Activated T-cell treated with anti-CD3 and anti-CD28 coated beads, Interleukin-2, amount 50 U/mL, for 4 hours (primary cell): Measurements from ENCODE around the gene SALL3. TPM values are rescaled to one million over a fixed set of nuclear protein-coding genes. Genes with fewer than 3 reads are reported as not detected.

Experiments
- ATAC-seq, 2 donors: fragments of 200-7000 bp; cut with Tn5 transposase; one replicate each; pipeline ENCODE4 v1.10.0; 2021
- DNase-seq: peaks from one replicate; pipeline ENCODE4 v3.0.0-alpha.2; 2020
- H3K27me3 Mint-ChIP-seq: one replicate; pipeline ENCODE4 v1.8.0; 2021; ENCODE audit warnings: low read depth, mixed read lengths
- H3K36me3 Mint-ChIP-seq: one replicate; pipeline ENCODE4 v1.8.0; 2022; ENCODE audit warnings: mixed read lengths; ENCODE audit not compliant: insufficient read depth
- H3K4me1 Mint-ChIP-seq: one replicate; pipeline ENCODE4 v1.8.0; 2021; ENCODE audit warnings: low read depth, mixed read lengths
- H3K4me3 Mint-ChIP-seq: one replicate; pipeline ENCODE4 v1.8.0; 2021; ENCODE audit warnings: mild to moderate bottlenecking, moderate library complexity, mixed read lengths
- H3K9me3 Mint-ChIP-seq: one replicate; pipeline ENCODE4 v1.8.0; 2021; ENCODE audit warnings: mixed read lengths
- total RNA-seq, 3 donors: library from RNA; stranded (reverse); gene quantifications; one replicate each; pipeline ENCODE4 v1.2.1, GENCODE V29; 2021

The SALL3 gene
- total RNA-seq, 3 donors from 2014 or later = not detected

DNA sequence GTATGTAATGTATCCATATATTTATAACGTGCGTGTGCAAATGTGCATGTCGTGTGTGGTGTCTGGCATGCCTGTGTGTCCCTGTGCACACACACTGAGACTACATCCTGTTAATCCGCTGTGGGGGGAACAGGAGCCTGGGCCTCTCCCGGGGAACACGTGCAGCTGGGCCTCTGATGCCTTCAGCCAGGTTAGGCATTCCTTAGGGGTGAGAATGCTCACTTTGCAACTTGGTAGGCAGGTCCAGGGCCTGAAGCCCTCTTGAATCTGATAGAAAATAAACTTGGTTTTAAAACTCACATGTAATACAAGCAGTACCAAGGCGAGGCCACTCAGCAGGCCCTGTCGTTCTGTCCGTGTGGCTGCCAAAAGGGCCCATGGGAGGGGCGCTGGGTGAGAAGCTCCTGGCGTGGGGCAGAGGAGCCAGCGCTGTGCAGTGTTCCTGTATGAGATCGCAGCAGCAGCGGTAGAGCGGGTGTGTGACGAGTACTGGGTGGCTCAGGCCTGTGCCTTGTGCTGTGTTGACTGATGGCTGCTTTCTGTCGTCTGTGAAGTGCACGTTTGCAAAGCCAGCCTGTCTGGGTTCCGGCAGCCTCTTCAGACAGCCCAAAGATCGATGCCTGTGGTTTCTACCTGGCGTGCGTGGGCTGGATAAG is 16.2 kb downstream of the SALL3 start:
- no peaks in the 10 kb centered on the region for H3K4me1 Mint-ChIP-seq
- DNase-seq = no peak
- no peaks in the 10 kb centered on the region for H3K36me3 Mint-ChIP-seq
- ATAC-seq = no peak
- no peaks in the 10 kb centered on the region for H3K9me3 Mint-ChIP-seq
- peaks cover 10% of the 10 kb centered on the region for H3K27me3 Mint-ChIP-seq
- no peak overlapping the region for H3K4me3 Mint-ChIP-seq

GRCh38 chr18:78996741-78997490 is 17.3 kb downstream of the SALL3 start:
- no peaks in the 10 kb centered on the region for H3K36me3 Mint-ChIP-seq
- DNase-seq (no peak), ATAC-seq (no peak)
- H3K27me3 Mint-ChIP-seq = peaks cover 10% of the 10 kb centered on the region
- no peaks in the 10 kb centered on the region for H3K9me3 Mint-ChIP-seq
- no peak overlapping the region for H3K4me3 Mint-ChIP-seq
- no peaks in the 10 kb centered on the region for H3K4me1 Mint-ChIP-seq

GRCh38 chr18:78998371-78999071 is 18.9 kb downstream of the SALL3 start:
- Mint-ChIP-seq H3K27me3 (peaks cover 10% of the 10 kb centered on the region), H3K4me3 (no peak overlapping the region), H3K36me3 (no peaks in the 10 kb centered on the region), H3K9me3 (no peaks in the 10 kb centered on the region), H3K4me1 (no peaks in the 10 kb centered on the region)
- ATAC-seq (no peak), DNase-seq (no peak)

- Mint-ChIP-seq H3K36me3 (no peaks in the 10 kb centered on the region), H3K9me3 (no peaks in the 10 kb centered on the region), H3K4me1 (no peaks in the 10 kb centered on the region), H3K27me3 (peaks cover 13% of the 10 kb centered on the region), H3K4me3 (no peak overlapping the region)
- DNase-seq (no peak), ATAC-seq (no peak)
Observed at GRCh38 chr18:78999939-79000338, 20.3 kb downstream of the SALL3 start.

DNA sequence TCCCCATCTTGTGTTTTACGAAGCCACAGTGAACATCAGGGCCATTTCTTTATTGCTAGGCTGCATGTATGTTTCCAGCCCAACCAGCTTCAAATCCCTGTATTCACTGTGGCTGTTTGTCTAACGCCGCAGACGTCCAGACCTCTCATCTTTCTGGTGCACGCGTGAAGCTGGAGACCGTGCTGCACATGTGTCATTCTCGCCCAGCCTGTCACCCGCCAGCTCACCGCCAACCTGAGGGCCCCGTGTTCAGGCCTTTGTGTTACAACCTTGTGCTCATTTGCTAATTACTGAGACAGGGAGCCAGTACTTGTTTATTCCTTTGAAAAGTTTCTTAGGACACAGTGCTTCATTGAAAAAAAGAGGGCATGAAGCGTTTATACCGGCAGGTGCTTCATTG is 21.4 kb downstream of the SALL3 start:
- Mint-ChIP-seq H3K4me3 (no peak overlapping the region), H3K27me3 (peaks cover 13% of the 10 kb centered on the region), H3K36me3 (no peaks in the 10 kb centered on the region), H3K9me3 (no peaks in the 10 kb centered on the region), H3K4me1 (no peaks in the 10 kb centered on the region)
- ATAC-seq = no peak
- DNase-seq = no peak

DNA sequence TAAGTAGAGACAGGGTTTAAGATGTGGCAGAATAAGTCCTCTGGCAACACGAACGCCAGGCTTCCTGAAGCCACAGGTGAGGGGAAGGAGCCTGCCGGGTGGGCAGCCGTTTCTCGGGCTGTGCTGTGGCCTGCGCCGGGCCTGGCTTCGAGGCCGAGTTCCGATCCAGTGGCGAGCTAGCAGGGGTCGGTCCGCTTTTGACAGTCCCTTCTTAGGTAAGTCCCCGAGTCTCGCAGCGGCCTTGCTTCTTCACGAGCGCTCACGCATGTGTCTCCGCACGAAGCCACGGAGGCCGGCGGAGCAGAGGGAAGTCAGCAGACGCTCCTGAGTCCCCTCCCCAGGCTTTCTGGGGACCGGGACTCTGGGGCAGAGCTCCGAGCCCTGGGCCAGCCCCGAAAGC is 26.0 kb downstream of the SALL3 start:
- Mint-ChIP-seq H3K9me3 (no peaks in the 10 kb centered on the region), H3K36me3 (no peaks in the 10 kb centered on the region), H3K4me1 (no peaks in the 10 kb centered on the region), H3K4me3 (no peak overlapping the region), H3K27me3 (peaks cover 8% of the 10 kb centered on the region)
- DNase-seq = no peak
- ATAC-seq = no peak

- H3K4me3 Mint-ChIP-seq = no peak overlapping the region
- no peaks in the 10 kb centered on the region for H3K4me1 Mint-ChIP-seq
Observed at GRCh38 chr18:79006106-79006795, 26.6 kb downstream of the SALL3 start.

GRCh38 chr18:79007440-79007839 is 27.8 kb downstream of the SALL3 start:
- Mint-ChIP-seq H3K4me1 (no peaks in the 10 kb centered on the region), H3K36me3 (no peaks in the 10 kb centered on the region), H3K4me3 (no peak overlapping the region), H3K27me3 (peaks cover 14% of the 10 kb centered on the region), H3K9me3 (no peaks in the 10 kb centered on the region)
- DNase-seq (no peak), ATAC-seq (no peak)

More at GRCh38 chr18:79006106-79006795, 26.6 kb downstream of the SALL3 start:
- Mint-ChIP-seq H3K36me3 (no peaks in the 10 kb centered on the region), H3K27me3 (peaks cover 13% of the 10 kb centered on the region), H3K9me3 (no peaks in the 10 kb centered on the region)
- ATAC-seq = no peak
- DNase-seq = no peak

DNA sequence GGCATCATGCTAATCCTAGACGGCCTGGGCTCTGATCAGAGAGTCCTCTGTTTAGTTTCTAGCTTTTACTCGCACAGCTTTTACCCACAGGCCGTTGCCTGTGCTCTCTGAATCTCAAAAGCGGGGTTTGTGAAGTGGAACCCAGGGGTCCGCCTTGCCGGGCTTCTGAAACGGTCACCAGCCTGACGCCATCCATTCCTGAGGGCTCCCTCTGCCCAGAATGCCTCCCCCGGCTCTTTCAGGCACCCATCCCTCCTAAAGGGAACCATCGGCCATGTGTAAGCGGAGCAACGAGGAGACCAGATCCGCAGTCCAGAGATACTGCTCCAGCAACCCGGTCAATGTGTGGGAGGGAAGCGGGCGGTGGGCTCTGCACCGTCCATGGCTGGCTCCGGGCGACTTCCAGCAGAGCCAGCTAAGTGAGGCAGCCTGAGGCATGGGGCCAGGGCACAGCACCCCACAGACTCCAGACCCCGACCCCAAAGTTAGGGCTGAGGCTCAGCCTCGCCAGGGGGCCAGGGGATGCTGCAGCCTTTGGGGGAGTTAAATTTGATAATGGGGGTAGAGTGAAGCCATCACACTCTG is 28.8 kb downstream of the SALL3 start:
- Mint-ChIP-seq H3K4me1 (no peaks in the 10 kb centered on the region), H3K27me3 (peaks cover 17% of the 10 kb centered on the region), H3K36me3 (no peaks in the 10 kb centered on the region), H3K4me3 (no peak overlapping the region), H3K9me3 (no peaks in the 10 kb centered on the region)
- DNase-seq (no peak), ATAC-seq (no peak)

DNA sequence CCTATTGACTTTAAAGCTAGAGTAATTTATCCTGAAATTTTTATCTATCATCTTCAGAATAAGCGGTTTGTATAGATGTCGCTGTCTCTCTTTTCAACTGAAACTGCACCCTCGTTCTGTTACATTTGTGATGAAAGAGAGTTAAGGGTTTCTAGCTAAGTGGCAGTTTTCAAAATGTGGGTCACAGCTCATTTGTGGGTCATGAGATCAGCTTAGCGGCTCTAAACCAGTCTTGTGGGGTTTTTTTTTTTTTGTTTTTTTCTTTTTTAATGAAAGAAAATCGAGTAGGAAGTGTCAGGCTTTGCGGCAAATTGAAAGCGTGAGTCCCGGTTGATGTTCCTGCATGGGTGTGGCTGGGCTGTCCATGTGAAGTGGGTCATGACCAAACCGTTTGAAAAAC is 31.2 kb downstream of the SALL3 start:
- Mint-ChIP-seq H3K36me3 (no peaks in the 10 kb centered on the region), H3K9me3 (no peaks in the 10 kb centered on the region), H3K27me3 (peaks cover 15% of the 10 kb centered on the region), H3K4me1 (no peaks in the 10 kb centered on the region), H3K4me3 (no peak overlapping the region)
- ATAC-seq (peak in 1 of 2 donors; percentile 25), DNase-seq (no peak)

DNA sequence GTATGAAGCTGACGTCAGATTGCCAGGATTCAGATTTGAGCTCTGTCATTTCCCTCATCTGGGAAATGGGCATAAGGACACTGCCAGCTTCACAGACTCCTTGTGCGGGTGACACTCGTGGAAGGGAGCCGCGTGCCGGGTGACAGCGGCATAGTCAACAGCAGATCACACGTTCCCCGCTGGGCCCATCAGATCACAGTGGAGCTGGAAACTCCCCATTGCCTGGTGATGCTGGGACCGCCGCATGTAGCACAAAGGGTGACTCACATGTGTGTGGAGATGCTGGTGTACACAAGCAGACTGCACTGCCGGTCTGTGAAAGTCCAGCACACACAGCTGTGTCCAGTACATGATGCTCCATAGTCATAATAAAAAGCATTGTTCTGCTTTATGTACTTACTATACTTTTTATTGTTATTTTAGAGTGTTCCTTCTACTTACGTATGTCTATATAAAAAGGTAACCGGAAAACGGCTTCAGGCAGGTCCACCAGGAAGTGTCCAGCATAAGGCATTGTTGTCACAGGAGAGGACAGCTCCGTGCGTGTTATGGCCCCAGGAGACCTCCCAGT is 31.8 kb downstream of the SALL3 start:
- H3K4me3 Mint-ChIP-seq = no peak overlapping the region
- H3K36me3 Mint-ChIP-seq = no peaks in the 10 kb centered on the region
- ATAC-seq (peak in 1 of 2 donors; percentile 32), DNase-seq (no peak)
- peaks cover 15% of the 10 kb centered on the region for H3K27me3 Mint-ChIP-seq
- no peaks in the 10 kb centered on the region for H3K9me3 Mint-ChIP-seq
- H3K4me1 Mint-ChIP-seq = no peaks in the 10 kb centered on the region

DNA sequence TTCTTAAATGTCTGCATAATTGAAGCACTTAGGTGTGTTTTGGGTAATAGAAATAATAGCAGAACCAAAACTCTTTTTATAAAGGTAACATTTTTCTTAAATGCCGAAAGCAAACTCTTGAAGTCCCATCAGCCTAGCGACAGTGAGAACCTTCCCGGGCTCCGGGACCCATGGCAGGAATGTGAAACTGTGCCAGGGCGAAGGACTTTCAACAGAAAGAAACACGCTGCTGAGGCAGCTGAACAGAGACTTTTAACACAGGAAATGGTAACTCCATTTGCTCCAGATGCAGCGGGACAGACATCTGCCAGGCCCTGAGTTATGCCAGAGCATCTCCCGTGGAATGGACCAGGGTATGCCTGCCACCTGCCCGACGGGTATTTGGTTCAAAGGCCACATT is 34.3 kb downstream of the SALL3 start:
- no peak for ATAC-seq
- Mint-ChIP-seq H3K27me3 (peaks cover 21% of the 10 kb centered on the region), H3K4me1 (no peaks in the 10 kb centered on the region), H3K4me3 (no peak overlapping the region), H3K9me3 (no peaks in the 10 kb centered on the region), H3K36me3 (no peaks in the 10 kb centered on the region)
- DNase-seq = no peak

- Mint-ChIP-seq H3K4me3 (no peak overlapping the region), H3K4me1 (no peaks in the 10 kb centered on the region), H3K9me3 (no peaks in the 10 kb centered on the region), H3K36me3 (no peaks in the 10 kb centered on the region), H3K27me3 (peaks cover 24% of the 10 kb centered on the region)
- DNase-seq (no peak), ATAC-seq (no peak)
Observed at GRCh38 chr18:79018911-79019310, 39.3 kb downstream of the SALL3 start.

GRCh38 chr18:79019881-79020280 is 40.3 kb downstream of the SALL3 start:
- DNase-seq (no peak), ATAC-seq (no peak)
- no peak overlapping the region for H3K4me3 Mint-ChIP-seq

More at GRCh38 chr18:79019881-79020280, 40.3 kb downstream of the SALL3 start:
- no peaks in the 10 kb centered on the region for H3K9me3 Mint-ChIP-seq
- no peaks in the 10 kb centered on the region for H3K36me3 Mint-ChIP-seq
- H3K27me3 Mint-ChIP-seq = peaks cover 24% of the 10 kb centered on the region
- H3K4me1 Mint-ChIP-seq = no peaks in the 10 kb centered on the region
